Fibroblast of lung (primary cell): ENCODE results near the gene ZNF583. TPM values are rescaled to one million over a fixed set of nuclear protein-coding genes. Genes with fewer than 3 reads are reported as not detected.

ENCODE experiments used
- DNase-seq, 2 donors: peaks; one replicate each; pipeline versions ENCODE4 v3.0.0 to v3.0.0-alpha.2; 2010; ENCODE audit warnings: low read depth in 2 of 2
- H2AFZ ChIP-seq: 2 replicates; pipeline ENCODE4 v1.5.1; 2012; ENCODE audit warnings: low read length, control low read depth, inconsistent platforms
- H3K27ac ChIP-seq: 2 replicates; pipeline ENCODE4 v1.5.1; 2011; ENCODE audit warnings: low read length, control low read depth; ENCODE audit not compliant: insufficient read depth
- H3K27me3 ChIP-seq: 2 replicates; pipeline ENCODE4 v1.5.1; 2011; ENCODE audit warnings: mild to moderate bottlenecking, low read length; ENCODE audit not compliant: control insufficient read depth, insufficient read depth
- H3K36me3 ChIP-seq: 2 replicates; pipeline ENCODE4 v1.5.1; 2011; ENCODE audit warnings: low read length; ENCODE audit not compliant: control insufficient read depth, insufficient read depth
- H3K4me1 ChIP-seq: 2 replicates; pipeline ENCODE4 v1.5.1; 2011; ENCODE audit warnings: low read length; ENCODE audit not compliant: control insufficient read depth, insufficient read depth; ENCODE audit errors: extremely low read depth
- H3K4me2 ChIP-seq: 2 replicates; pipeline ENCODE4 v1.5.1; 2011; ENCODE audit warnings: low read length, control low read depth; ENCODE audit not compliant: insufficient read depth; ENCODE audit errors: extremely low read depth
- H3K4me3 ChIP-seq, 4 experiments: fragments of 200-600 bp in 1 of 4; sonication (generic) in 1 of 4; replicated peaks in 1 of 4; 2 replicates each; pipeline ENCODE4 v1.5.1; 2011 to 2016; ENCODE audit warnings: low read length in 4 of 4, low read depth in 3 of 4, mild to moderate bottlenecking in 3 of 4, control low read depth in 2 of 4, inconsistent platforms in 1 of 4, mixed read lengths in 1 of 4; ENCODE audit not compliant: insufficient read depth in 1 of 4; ENCODE audit errors: control extremely low read depth in 1 of 4
- H3K79me2 ChIP-seq: 2 replicates; pipeline ENCODE4 v1.5.1; 2012; ENCODE audit warnings: mild to moderate bottlenecking, low read length, inconsistent platforms; ENCODE audit not compliant: control insufficient read depth, insufficient read depth
- H3K9ac ChIP-seq: 2 replicates; pipeline ENCODE4 v1.5.1; 2011; ENCODE audit warnings: mild to moderate bottlenecking, low read length, control low read depth; ENCODE audit not compliant: insufficient read depth
- H3K9me3 ChIP-seq: 2 replicates; pipeline ENCODE4 v1.5.1; 2012; ENCODE audit warnings: low read depth, low read length; ENCODE audit not compliant: control insufficient read depth, insufficient read depth
- H4K20me1 ChIP-seq: 2 replicates; pipeline ENCODE4 v1.5.1; 2011; ENCODE audit warnings: low read length; ENCODE audit not compliant: control insufficient read depth, insufficient read depth; ENCODE audit errors: extremely low read depth
- EZH2 ChIP-seq: IDR thresholded peaks from 2 replicates; pipeline ENCODE4 v1.5.1; 2012; ENCODE audit warnings: low read length, control low read depth, mild to moderate bottlenecking; ENCODE audit errors: missing control alignments
- polyA plus RNA-seq, 2 donors: library from polyadenylated mRNA; depleted of rRNA in 1 of 2; stranded (reverse) in 1 of 2; unstranded in 1 of 2; fragments of >200 nt; gene quantifications; 2 replicates each; pipeline ENCODE4 v1.2.1, GENCODE V29; 2011 to 2012; ENCODE audit warnings: missing spikeins in 1 of 2
- total RNA-seq: library from RNA; depleted of rRNA; stranded (reverse); fragments of >200 nt; gene quantifications from 2 replicates; pipeline ENCODE4 v1.2.1, GENCODE V29; 2014
- TF ChIP-seq, protein P1 (sequence below), 2 donors: IDR thresholded peaks in 1 of 2; conservative IDR thresholded peaks in 1 of 2; 1 replicate in 1 of 2; 2 replicates in 1 of 2; pipeline ENCODE4 v1.5.1; 2011 to 2012; ENCODE audit warnings: low read length in 2 of 2, control low read depth in 1 of 2, inconsistent platforms in 1 of 2, low read depth in 1 of 2, mild to moderate bottlenecking in 1 of 2

Gene ZNF583
- total and polyA plus RNA-seq, 2 donors (not counting 1 experiment from before 2014, with no cell fraction given) = 5.0 to 5.4 TPM

- Histone ChIP-seq H3K9ac (peak within 1 kb of the TSS; percentile 69), H3K36me3 (no peaks in the 10 kb centered on the region), H3K4me2 (peak within 1 kb of the TSS; percentile 55), H3K27ac (peak within 1 kb of the TSS; percentile 51), H3K4me3 (peak within 1 kb of the TSS; percentile 36 to 98 (median 82)), H4K20me1 (no peaks in the 10 kb centered on the region), H2AFZ (peak within 1 kb of the TSS; percentile 99), H3K9me3 (no peaks in the 10 kb centered on the region), H3K4me1 (no peaks in the 10 kb centered on the region), H3K27me3 (no peaks in the 10 kb centered on the region), H3K79me2 (no peaks in the 10 kb centered on the region)
- DNase-seq = peak; percentile 96 to 98
- no peak for TF ChIP-seq EZH2
- TF ChIP-seq, protein P1, sequence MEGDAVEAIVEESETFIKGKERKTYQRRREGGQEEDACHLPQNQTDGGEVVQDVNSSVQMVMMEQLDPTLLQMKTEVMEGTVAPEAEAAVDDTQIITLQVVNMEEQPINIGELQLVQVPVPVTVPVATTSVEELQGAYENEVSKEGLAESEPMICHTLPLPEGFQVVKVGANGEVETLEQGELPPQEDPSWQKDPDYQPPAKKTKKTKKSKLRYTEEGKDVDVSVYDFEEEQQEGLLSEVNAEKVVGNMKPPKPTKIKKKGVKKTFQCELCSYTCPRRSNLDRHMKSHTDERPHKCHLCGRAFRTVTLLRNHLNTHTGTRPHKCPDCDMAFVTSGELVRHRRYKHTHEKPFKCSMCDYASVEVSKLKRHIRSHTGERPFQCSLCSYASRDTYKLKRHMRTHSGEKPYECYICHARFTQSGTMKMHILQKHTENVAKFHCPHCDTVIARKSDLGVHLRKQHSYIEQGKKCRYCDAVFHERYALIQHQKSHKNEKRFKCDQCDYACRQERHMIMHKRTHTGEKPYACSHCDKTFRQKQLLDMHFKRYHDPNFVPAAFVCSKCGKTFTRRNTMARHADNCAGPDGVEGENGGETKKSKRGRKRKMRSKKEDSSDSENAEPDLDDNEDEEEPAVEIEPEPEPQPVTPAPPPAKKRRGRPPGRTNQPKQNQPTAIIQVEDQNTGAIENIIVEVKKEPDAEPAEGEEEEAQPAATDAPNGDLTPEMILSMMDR (conservative IDR thresholded peaks at IDR 0.05 in 1 of 2, IDR thresholded peaks at IDR 0.05 in 1 of 2; ENCODE audit: low read depth in 1 of 2, low read length in 2 of 2) = peak; percentile 80 to 81
Observed at GRCh38 chr19:56393119-56394012, 10.8 kb upstream of the ZNF583 start, which contains the start of gene ZNF582. Gene ZNF582 (minus strand): TSS chr19:56393534. CDS start chr19:56391752, 1,782 bp downstream.

DNA sequence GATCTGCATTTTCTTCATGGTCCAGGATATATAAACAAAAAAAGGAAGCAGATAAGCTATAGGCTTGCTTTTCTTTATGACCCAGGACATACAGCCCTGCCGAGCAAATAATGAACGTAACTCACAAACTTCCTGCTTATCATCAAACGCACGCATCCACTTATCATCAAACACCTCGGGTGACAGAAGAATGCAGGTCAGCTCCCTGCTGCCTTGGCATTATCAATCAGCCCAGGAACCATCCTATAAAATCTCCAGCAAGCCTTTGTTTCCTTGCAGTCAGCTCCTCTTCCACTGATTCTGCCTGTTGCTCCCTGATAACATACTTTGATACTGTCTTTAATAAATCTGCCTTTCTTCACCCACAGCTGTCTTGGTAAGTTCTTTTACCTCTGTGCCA is 5.3 kb upstream of the ZNF583 start:
- Histone ChIP-seq H3K9me3 (no peaks in the 10 kb centered on the region), H3K36me3 (no peaks in the 10 kb centered on the region), H2AFZ (no peak overlapping the region), H3K4me1 (no peaks in the 10 kb centered on the region), H3K4me2 (no peak overlapping the region), H3K27me3 (no peaks in the 10 kb centered on the region), H3K4me3 (no peak overlapping the region), H3K79me2 (no peaks in the 10 kb centered on the region), H3K27ac (no peak overlapping the region), H3K9ac (no peak overlapping the region), H4K20me1 (no peaks in the 10 kb centered on the region)
- no peak for DNase-seq
- no peak for TF ChIP-seq EZH2
- TF ChIP-seq, protein P1 (conservative IDR thresholded peaks at IDR 0.05 in 1 of 2, IDR thresholded peaks at IDR 0.05 in 1 of 2; ENCODE audit: low read depth in 1 of 2, low read length in 2 of 2) = no peak

- Histone ChIP-seq H3K9ac (no peak overlapping the region), H3K4me3 (no peak overlapping the region), H3K79me2 (peaks cover 7% of the 10 kb centered on the region), H3K9me3 (peaks cover 2% of the 10 kb centered on the region), H3K36me3 (no peaks in the 10 kb centered on the region), H3K27ac (no peak overlapping the region), H2AFZ (no peak overlapping the region), H3K4me2 (no peak overlapping the region), H3K27me3 (no peaks in the 10 kb centered on the region), H3K4me1 (peaks cover 2% of the 10 kb centered on the region), H4K20me1 (no peaks in the 10 kb centered on the region)
- TF ChIP-seq, protein P1 (conservative IDR thresholded peaks at IDR 0.05 in 1 of 2, IDR thresholded peaks at IDR 0.05 in 1 of 2; ENCODE audit: low read depth in 1 of 2, low read length in 2 of 2) = no peak
- no peak for TF ChIP-seq EZH2
- DNase-seq = no peak
Observed at GRCh38 chr19:56400485-56400884, 3.6 kb upstream of the ZNF583 start.
